CD14-positive monocyte (primary cell): Measurements from ENCODE around the gene PLPPR5. TPM values are rescaled to one million over a fixed set of nuclear protein-coding genes. Genes with fewer than 3 reads are reported as not detected.

ENCODE experiments used
- DNase-seq, 3 donors: peaks; one replicate each; pipeline ENCODE4 v3.0.0-alpha.2; 2011 to 2022
- H2AFZ ChIP-seq: 2 replicates; pipeline ENCODE4 v1.6.0; 2012; ENCODE audit warnings: mild to moderate bottlenecking, low read depth, low read length, inconsistent platforms; ENCODE audit not compliant: insufficient read depth, poor library complexity, severe bottlenecking
- H3K27ac ChIP-seq, 2 donors: 1 replicate in 1 of 2; 2 replicates in 1 of 2; pipeline ENCODE4 v1.5.1; 2012 to 2013; ENCODE audit warnings: low read length in 2 of 2, control low read depth in 1 of 2, inconsistent platforms in 1 of 2, low read depth in 1 of 2, mild to moderate bottlenecking in 1 of 2
- H3K27me3 ChIP-seq, 2 donors: one replicate each; pipeline versions ENCODE4 v1.6.0 to v1.6.1; 2011 to 2013; ENCODE audit warnings: low read length in 2 of 2; ENCODE audit not compliant: control insufficient read depth in 2 of 2, insufficient read depth in 2 of 2
- H3K36me3 ChIP-seq, 2 donors: replicated peaks in 1 of 2; 1 replicate in 1 of 2; 2 replicates in 1 of 2; pipeline versions ENCODE4 v1.5.1 to v1.6.1; 2012 to 2013; ENCODE audit warnings: low read length in 2 of 2, control low read depth in 1 of 2, inconsistent platforms in 1 of 2, mild to moderate bottlenecking in 1 of 2; ENCODE audit not compliant: insufficient read depth in 2 of 2, control insufficient read depth in 1 of 2
- H3K4me1 ChIP-seq, 2 donors: 1 replicate in 1 of 2; 2 replicates in 1 of 2; pipeline versions ENCODE4 v1.5.1 to v1.6.1; 2012 to 2013; ENCODE audit warnings: low read length in 2 of 2, control low read depth in 1 of 2, inconsistent platforms in 1 of 2, mild to moderate bottlenecking in 1 of 2, moderate library complexity in 1 of 2; ENCODE audit not compliant: insufficient read depth in 2 of 2, control insufficient read depth in 1 of 2
- H3K4me2 ChIP-seq: replicated peaks from 2 replicates; pipeline ENCODE3; 2012; ENCODE audit warnings: low read length, moderate library complexity, mild to moderate bottlenecking; ENCODE audit not compliant: poor library complexity, severe bottlenecking; ENCODE audit errors: extremely low read depth
- H3K4me3 ChIP-seq, 3 experiments: fragments of 200-600 bp in 1 of 3; sonication (generic) in 1 of 3; replicated peaks in 1 of 3; 1 replicate in 2 of 3; 2 replicates in 1 of 3; pipeline ENCODE4 v1.5.1; 2011 to 2013; ENCODE audit warnings: low read length in 3 of 3, mild to moderate bottlenecking in 3 of 3, control low read depth in 2 of 3, low read depth in 2 of 3, inconsistent platforms in 1 of 3, moderate library complexity in 1 of 3
- H3K79me2 ChIP-seq: 2 replicates; pipeline ENCODE4 v1.6.0; 2012; ENCODE audit warnings: mild to moderate bottlenecking, control low read depth, inconsistent platforms, low read length, moderate library complexity; ENCODE audit not compliant: insufficient read depth
- H3K9ac ChIP-seq: 2 replicates; pipeline ENCODE4 v1.6.0; 2017; ENCODE audit warnings: low read length, mild to moderate bottlenecking; ENCODE audit not compliant: insufficient read depth, poor library complexity, severe bottlenecking
- H3K9me3 ChIP-seq, 2 donors: replicated peaks in 1 of 2; 1 replicate in 1 of 2; 2 replicates in 1 of 2; pipeline versions ENCODE4 v1.5.1 to v1.6.1; 2012 to 2013; ENCODE audit warnings: low read length in 2 of 2, control low read depth in 1 of 2; ENCODE audit not compliant: control insufficient read depth in 1 of 2, insufficient read depth in 1 of 2
- H4K20me1 ChIP-seq: 2 replicates; pipeline ENCODE4 v1.6.0; 2012; ENCODE audit warnings: mild to moderate bottlenecking, low read length, control low read depth, moderate library complexity; ENCODE audit not compliant: insufficient read depth
- H3K27ac Mint-ChIP-seq, 7 donors: one replicate each; pipeline ENCODE4 v1.8.0; 2020; ENCODE audit warnings: mild to moderate bottlenecking in 7 of 7, mixed read lengths in 7 of 7, moderate library complexity in 6 of 7, inconsistent platforms in 2 of 7
- H3K27me3 Mint-ChIP-seq, 3 donors: one replicate each; pipeline ENCODE4 v1.8.0; 2021 to 2022; ENCODE audit warnings: low read depth in 3 of 3, mild to moderate bottlenecking in 3 of 3, mixed read lengths in 3 of 3, moderate library complexity in 3 of 3, inconsistent platforms in 1 of 3
- H3K36me3 Mint-ChIP-seq, 2 donors: one replicate each; pipeline ENCODE4 v1.8.0; 2020; ENCODE audit warnings: mixed read lengths in 2 of 2, inconsistent platforms in 1 of 2, mild to moderate bottlenecking in 1 of 2
- H3K4me1 Mint-ChIP-seq: one replicate; pipeline ENCODE4 v1.8.0; 2020; ENCODE audit warnings: mild to moderate bottlenecking, mixed read lengths
- H3K4me3 Mint-ChIP-seq, 2 donors: one replicate each; pipeline ENCODE4 v1.8.0; 2020; ENCODE audit warnings: mild to moderate bottlenecking in 2 of 2, mixed read lengths in 2 of 2, moderate library complexity in 1 of 2
- H3K9me3 Mint-ChIP-seq, 7 donors: one replicate each; pipeline ENCODE4 v1.8.0; 2020 to 2022; ENCODE audit warnings: mixed read lengths in 7 of 7, mild to moderate bottlenecking in 6 of 7, moderate library complexity in 6 of 7, inconsistent platforms in 2 of 7
- WGBS: methylation state at CpG from one replicate; pipeline ENCODE4 v1.1.5; 2013; ENCODE audit warnings: missing lambda C conversion rate; ENCODE audit not compliant: insufficient coverage; 5-methylcytosine and 5-hydroxymethylcytosine counted together
- intact Hi-C, 2 donors: fragments of 100-400 bp; cut with micrococcal nuclease; formaldehyde crosslinking; loops; one replicate each; pipeline versions ENCODE4 v1.15.0 to v1.15.1; 2023
- polyA plus RNA-seq, 3 donors: library from polyadenylated mRNA; depleted of rRNA in 1 of 3; unstranded in 2 of 3; stranded (reverse) in 1 of 3; fragments of 300-500 nt in 2 of 3; fragments of >200 nt in 1 of 3; fragmentation: Illumina TruSeq in 2 of 3; gene quantifications; 1 replicate in 2 of 3; 2 replicates in 1 of 3; pipeline ENCODE4 v1.2.3, GENCODE V29; 2012 to 2021
- TF ChIP-seq, protein P1 (sequence below): fragments of 200-600 bp; IDR thresholded peaks from one replicate; pipeline ENCODE4 v1.8.0; 2022; ENCODE audit warnings: antibody characterized with exemption, mild to moderate bottlenecking

Gene PLPPR5
- polyA plus RNA-seq, 3 donors, result not detected

DNA sequence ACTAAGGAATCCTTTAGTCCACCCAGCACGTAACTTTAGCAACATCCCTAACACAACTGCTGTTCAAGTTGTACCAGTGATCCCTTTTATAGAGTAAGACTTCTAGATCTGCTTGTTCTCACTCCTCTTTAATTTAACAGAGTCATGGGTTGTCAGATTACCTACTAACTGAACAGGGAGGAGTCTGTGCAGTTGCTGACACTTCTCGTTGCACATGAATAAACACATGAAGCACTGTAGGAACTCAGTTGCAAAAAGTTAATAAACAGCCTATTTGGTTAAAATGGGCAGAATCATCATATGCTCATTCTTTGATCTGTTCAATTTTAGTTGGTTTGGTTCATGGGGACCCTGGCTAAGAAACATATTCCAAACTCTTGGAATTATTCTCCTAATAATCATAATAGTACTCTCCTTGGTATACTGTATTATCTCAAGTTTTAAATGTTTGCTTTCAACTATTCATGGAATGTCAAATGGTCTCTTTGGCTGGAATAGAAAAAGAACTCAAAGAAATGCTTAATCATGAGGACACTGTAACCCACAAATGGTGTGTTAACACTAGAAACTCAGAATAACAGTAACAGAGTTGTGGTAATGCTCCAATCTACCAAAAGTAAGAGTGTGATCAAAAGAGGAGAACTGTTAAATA is 15.6 kb downstream of the PLPPR5 start:
- intact Hi-C loops, result no loop called here
- WGBS, result no CpG with 5 or more reads among the region's 2 CpGs
- Histone ChIP-seq H3K79me2 (no peaks in the 10 kb centered on the region), H3K36me3 (no peaks in the 10 kb centered on the region), H4K20me1 (no peaks in the 10 kb centered on the region), H3K27me3 (no peaks in the 10 kb centered on the region), H3K4me1 (no peaks in the 10 kb centered on the region), H3K4me3 (no peak overlapping the region), H2AFZ (no peak overlapping the region), H3K4me2 (no peak overlapping the region), H3K9ac (no peak overlapping the region), H3K27ac (no peak overlapping the region), H3K9me3 (no peaks in the 10 kb centered on the region)
- no peaks in the 10 kb centered on the region for H3K27me3 Mint-ChIP-seq
- no peaks in the 10 kb centered on the region for H3K4me1 Mint-ChIP-seq
- H3K4me3 Mint-ChIP-seq, result no peak overlapping the region
- H3K27ac Mint-ChIP-seq, result no peak overlapping the region
- TF ChIP-seq, protein P1, sequence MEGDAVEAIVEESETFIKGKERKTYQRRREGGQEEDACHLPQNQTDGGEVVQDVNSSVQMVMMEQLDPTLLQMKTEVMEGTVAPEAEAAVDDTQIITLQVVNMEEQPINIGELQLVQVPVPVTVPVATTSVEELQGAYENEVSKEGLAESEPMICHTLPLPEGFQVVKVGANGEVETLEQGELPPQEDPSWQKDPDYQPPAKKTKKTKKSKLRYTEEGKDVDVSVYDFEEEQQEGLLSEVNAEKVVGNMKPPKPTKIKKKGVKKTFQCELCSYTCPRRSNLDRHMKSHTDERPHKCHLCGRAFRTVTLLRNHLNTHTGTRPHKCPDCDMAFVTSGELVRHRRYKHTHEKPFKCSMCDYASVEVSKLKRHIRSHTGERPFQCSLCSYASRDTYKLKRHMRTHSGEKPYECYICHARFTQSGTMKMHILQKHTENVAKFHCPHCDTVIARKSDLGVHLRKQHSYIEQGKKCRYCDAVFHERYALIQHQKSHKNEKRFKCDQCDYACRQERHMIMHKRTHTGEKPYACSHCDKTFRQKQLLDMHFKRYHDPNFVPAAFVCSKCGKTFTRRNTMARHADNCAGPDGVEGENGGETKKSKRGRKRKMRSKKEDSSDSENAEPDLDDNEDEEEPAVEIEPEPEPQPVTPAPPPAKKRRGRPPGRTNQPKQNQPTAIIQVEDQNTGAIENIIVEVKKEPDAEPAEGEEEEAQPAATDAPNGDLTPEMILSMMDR, result no peak
- peaks cover 0 to 2% (median 0%) of the 10 kb centered on the region in 7 donors for H3K9me3 Mint-ChIP-seq
- no peaks in the 10 kb centered on the region for H3K36me3 Mint-ChIP-seq
- no peak for DNase-seq

DNA sequence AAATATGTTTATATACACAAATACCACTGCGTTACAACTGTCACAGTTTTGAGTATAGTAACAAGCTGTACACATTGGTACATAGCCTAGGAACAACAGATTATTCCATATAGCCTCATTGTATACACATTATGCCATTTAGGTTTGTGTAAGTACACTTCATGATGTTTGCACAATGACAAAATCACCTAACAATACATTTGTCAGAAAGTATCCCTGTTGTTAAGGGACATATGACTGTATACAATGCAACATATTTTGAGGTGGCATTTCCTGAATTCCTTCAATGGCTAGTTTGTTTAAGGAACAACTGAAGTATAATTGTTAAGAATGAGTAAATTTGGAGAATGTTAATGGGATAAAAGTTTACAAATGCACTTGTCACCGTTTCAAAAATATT is 19.0 kb downstream of the PLPPR5 start:
- no peaks in the 10 kb centered on the region for H3K4me1 ChIP-seq
- no peak overlapping the region for H3K4me2 ChIP-seq
- no peaks in the 10 kb centered on the region for H3K36me3 ChIP-seq
- intact Hi-C loops, result no loop called here
- Mint-ChIP-seq H3K4me1 (no peaks in the 10 kb centered on the region), H3K27ac (no peak overlapping the region), H3K4me3 (no peak overlapping the region), H3K9me3 (peaks cover 3 to 8% (median 4%) of the 10 kb centered on the region in 7 donors), H3K36me3 (no peaks in the 10 kb centered on the region), H3K27me3 (no peaks in the 10 kb centered on the region)
- no peak overlapping the region for H3K9ac ChIP-seq
- no peak overlapping the region for H2AFZ ChIP-seq
- no peaks in the 10 kb centered on the region for H3K27me3 ChIP-seq
- H3K27ac ChIP-seq, result no peak overlapping the region
- no peaks in the 10 kb centered on the region for H3K9me3 ChIP-seq
- H3K4me3 ChIP-seq, result no peak overlapping the region
- no peak for DNase-seq
- H4K20me1 ChIP-seq, result no peaks in the 10 kb centered on the region
- TF ChIP-seq, protein P1, result no peak
- H3K79me2 ChIP-seq, result no peaks in the 10 kb centered on the region
- WGBS, result no CpG with 5 or more reads among the region's 2 CpGs
